ENCODE measurements around the gene COL23A1. TPM values are rescaled to one million over a fixed set of nuclear protein-coding genes. Genes with fewer than 3 reads are reported as not detected.

The COL23A1 gene
- total RNA-seq, 1 experiment from 2014 or later: 15.0 TPM

DNA sequence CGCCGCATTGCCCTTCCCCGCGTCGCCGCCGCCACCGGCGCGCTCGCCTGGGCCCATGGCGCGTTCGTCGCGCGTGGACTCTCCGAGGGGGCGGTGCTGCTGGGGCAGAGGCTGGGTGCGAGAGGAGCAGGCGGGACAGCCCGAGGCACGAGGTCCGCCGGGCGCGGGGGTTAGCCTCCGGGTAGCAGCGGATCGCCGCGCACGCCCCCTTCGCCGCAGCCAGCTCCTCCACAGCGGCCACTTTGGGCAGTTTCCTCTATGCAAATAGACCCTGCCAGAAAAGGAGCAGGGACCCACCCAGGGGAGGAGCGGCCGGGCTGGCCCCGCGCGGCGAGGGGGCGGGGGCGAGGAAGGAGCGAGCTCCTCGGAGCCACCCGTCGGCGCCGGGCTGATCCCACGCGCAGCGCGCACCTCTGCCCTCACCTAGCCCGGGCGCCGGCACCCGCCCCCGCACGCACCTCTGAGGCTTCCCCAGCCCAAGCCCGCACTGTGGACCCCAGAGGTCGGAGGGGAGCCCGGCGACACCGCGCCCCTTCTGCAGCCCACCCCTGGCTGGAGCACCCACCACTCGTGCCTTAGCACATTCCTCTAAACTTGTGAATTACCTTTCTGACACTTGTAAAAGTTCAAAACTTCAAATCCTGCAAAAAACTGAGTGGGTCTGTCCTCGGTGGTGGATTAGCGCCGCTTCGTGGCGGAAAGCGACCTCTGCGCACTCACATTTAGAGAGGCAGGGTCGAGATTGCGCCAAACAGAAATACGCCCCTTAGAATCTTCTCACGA lies at the start of gene COL23A1 (continued):
- no peak for TF ChIP-seq ATF1 (CRISPR knock-in tag; IDR thresholded peaks at IDR 0.05)
- TF ChIP-seq, protein P1, sequence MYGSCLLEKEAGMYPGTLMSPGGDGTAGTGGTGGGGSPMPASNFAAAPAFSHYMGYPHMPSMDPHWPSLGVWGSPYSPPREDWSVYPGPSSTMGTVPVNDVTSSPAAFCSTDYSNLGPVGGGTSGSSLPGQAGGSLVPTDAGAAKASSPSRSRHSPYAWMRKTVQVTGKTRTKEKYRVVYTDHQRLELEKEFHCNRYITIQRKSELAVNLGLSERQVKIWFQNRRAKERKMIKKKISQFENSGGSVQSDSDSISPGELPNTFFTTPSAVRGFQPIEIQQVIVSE (CRISPR knock-in tag; IDR thresholded peaks at IDR 0.05; ENCODE audit: borderline replicate concordance): no peak
- no peak for TF ChIP-seq IRF2 (CRISPR knock-in tag; IDR thresholded peaks at IDR 0.05; ENCODE audit: borderline replicate concordance, low read depth)
- TF ChIP-seq, protein P2, sequence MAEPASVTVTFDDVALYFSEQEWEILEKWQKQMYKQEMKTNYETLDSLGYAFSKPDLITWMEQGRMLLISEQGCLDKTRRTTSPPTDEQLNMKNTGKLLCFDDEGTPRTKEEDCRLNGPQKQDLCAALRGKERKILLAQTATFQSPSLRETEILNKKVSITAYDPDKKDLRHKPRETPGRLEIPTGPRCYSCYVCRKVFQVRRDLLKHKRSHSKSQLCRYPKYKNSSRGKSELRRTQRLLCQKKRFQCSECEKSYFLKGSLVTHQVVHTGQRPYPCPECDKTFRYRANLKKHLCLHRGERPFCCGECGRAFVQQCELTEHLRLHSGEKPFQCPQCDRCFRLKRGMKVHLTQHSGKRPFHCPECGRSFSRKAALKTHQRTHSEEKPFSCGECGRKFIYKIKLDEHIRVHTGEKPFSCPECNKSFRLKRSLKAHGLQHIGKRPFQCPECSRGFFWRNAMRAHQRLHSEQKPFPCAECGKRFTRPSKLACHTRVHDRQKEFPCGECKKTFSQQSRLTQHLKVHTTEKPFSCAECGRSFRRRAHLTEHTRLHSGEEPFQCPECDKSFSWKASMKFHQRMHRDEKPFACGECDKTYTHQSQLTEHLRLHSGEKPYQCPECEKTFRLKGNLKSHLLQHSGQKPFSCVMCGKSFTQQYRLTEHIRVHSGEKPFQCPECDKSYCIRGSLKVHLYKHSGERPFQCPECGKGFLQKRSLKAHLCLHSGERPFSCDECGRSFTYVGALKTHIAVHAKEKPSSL (CRISPR knock-in tag; conservative IDR thresholded peaks at IDR 0.05): no peak
- TF ChIP-seq ZNF138 (CRISPR knock-in tag; conservative IDR thresholded peaks at IDR 0.05): peak; percentile 20; the same call in 1 of the 2 replicates
- peak; percentile 73 for TF ChIP-seq SP1 (CRISPR knock-in tag; conservative IDR thresholded peaks at IDR 0.05)
- TF ChIP-seq, protein P3, sequence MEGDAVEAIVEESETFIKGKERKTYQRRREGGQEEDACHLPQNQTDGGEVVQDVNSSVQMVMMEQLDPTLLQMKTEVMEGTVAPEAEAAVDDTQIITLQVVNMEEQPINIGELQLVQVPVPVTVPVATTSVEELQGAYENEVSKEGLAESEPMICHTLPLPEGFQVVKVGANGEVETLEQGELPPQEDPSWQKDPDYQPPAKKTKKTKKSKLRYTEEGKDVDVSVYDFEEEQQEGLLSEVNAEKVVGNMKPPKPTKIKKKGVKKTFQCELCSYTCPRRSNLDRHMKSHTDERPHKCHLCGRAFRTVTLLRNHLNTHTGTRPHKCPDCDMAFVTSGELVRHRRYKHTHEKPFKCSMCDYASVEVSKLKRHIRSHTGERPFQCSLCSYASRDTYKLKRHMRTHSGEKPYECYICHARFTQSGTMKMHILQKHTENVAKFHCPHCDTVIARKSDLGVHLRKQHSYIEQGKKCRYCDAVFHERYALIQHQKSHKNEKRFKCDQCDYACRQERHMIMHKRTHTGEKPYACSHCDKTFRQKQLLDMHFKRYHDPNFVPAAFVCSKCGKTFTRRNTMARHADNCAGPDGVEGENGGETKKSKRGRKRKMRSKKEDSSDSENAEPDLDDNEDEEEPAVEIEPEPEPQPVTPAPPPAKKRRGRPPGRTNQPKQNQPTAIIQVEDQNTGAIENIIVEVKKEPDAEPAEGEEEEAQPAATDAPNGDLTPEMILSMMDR (IDR thresholded peaks at IDR 0.05): peak; percentile 57
- TF ChIP-seq FOXK1 (CRISPR knock-in tag; IDR thresholded peaks at IDR 0.05): no peak
- TF ChIP-seq, protein P4, sequence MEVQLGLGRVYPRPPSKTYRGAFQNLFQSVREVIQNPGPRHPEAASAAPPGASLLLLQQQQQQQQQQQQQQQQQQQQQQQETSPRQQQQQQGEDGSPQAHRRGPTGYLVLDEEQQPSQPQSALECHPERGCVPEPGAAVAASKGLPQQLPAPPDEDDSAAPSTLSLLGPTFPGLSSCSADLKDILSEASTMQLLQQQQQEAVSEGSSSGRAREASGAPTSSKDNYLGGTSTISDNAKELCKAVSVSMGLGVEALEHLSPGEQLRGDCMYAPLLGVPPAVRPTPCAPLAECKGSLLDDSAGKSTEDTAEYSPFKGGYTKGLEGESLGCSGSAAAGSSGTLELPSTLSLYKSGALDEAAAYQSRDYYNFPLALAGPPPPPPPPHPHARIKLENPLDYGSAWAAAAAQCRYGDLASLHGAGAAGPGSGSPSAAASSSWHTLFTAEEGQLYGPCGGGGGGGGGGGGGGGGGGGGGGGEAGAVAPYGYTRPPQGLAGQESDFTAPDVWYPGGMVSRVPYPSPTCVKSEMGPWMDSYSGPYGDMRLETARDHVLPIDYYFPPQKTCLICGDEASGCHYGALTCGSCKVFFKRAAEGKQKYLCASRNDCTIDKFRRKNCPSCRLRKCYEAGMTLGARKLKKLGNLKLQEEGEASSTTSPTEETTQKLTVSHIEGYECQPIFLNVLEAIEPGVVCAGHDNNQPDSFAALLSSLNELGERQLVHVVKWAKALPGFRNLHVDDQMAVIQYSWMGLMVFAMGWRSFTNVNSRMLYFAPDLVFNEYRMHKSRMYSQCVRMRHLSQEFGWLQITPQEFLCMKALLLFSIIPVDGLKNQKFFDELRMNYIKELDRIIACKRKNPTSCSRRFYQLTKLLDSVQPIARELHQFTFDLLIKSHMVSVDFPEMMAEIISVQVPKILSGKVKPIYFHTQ (CRISPR knock-in tag; IDR thresholded peaks at IDR 0.05): no peak
- TF ChIP-seq, protein P5, sequence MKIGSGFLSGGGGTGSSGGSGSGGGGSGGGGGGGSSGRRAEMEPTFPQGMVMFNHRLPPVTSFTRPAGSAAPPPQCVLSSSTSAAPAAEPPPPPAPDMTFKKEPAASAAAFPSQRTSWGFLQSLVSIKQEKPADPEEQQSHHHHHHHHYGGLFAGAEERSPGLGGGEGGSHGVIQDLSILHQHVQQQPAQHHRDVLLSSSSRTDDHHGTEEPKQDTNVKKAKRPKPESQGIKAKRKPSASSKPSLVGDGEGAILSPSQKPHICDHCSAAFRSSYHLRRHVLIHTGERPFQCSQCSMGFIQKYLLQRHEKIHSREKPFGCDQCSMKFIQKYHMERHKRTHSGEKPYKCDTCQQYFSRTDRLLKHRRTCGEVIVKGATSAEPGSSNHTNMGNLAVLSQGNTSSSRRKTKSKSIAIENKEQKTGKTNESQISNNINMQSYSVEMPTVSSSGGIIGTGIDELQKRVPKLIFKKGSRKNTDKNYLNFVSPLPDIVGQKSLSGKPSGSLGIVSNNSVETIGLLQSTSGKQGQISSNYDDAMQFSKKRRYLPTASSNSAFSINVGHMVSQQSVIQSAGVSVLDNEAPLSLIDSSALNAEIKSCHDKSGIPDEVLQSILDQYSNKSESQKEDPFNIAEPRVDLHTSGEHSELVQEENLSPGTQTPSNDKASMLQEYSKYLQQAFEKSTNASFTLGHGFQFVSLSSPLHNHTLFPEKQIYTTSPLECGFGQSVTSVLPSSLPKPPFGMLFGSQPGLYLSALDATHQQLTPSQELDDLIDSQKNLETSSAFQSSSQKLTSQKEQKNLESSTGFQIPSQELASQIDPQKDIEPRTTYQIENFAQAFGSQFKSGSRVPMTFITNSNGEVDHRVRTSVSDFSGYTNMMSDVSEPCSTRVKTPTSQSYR (CRISPR knock-in tag; IDR thresholded peaks at IDR 0.05): no peak
- no peak for TF ChIP-seq PRRX2 (CRISPR knock-in tag; IDR thresholded peaks at IDR 0.05)
- TF ChIP-seq, protein P6, sequence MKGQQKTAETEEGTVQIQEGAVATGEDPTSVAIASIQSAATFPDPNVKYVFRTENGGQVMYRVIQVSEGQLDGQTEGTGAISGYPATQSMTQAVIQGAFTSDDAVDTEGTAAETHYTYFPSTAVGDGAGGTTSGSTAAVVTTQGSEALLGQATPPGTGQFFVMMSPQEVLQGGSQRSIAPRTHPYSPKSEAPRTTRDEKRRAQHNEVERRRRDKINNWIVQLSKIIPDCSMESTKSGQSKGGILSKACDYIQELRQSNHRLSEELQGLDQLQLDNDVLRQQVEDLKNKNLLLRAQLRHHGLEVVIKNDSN (CRISPR knock-in tag; IDR thresholded peaks at IDR 0.05): no peak
- TF ChIP-seq RORB (CRISPR knock-in tag; IDR thresholded peaks at IDR 0.05): no peak
- no peak for TF ChIP-seq NR1H2 (CRISPR knock-in tag; IDR thresholded peaks at IDR 0.05)
- TF ChIP-seq CREM (CRISPR knock-in tag; IDR thresholded peaks at IDR 0.05): peak; percentile 69; the same call in 1 of the 2 replicates
- TF ChIP-seq, protein P7, sequence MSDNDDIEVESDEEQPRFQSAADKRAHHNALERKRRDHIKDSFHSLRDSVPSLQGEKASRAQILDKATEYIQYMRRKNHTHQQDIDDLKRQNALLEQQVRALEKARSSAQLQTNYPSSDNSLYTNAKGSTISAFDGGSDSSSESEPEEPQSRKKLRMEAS (CRISPR knock-in tag; IDR thresholded peaks at IDR 0.05): peak; percentile 66; the same call in 1 of the 2 replicates
- TF ChIP-seq ZNF671 (CRISPR knock-in tag; IDR thresholded peaks at IDR 0.05): no peak
- no peak for TF ChIP-seq MYBL2 (CRISPR knock-in tag; IDR thresholded peaks at IDR 0.05)
- 0 out of 2 replicates have a peak, but pooled peaks have one; percentile 51 for TF ChIP-seq NFE2L1 (CRISPR knock-in tag; IDR thresholded peaks at IDR 0.05)
- TF ChIP-seq ZBTB21 (CRISPR knock-in tag; IDR thresholded peaks at IDR 0.05; ENCODE audit: borderline replicate concordance): no peak
- TF ChIP-seq, protein P8, sequence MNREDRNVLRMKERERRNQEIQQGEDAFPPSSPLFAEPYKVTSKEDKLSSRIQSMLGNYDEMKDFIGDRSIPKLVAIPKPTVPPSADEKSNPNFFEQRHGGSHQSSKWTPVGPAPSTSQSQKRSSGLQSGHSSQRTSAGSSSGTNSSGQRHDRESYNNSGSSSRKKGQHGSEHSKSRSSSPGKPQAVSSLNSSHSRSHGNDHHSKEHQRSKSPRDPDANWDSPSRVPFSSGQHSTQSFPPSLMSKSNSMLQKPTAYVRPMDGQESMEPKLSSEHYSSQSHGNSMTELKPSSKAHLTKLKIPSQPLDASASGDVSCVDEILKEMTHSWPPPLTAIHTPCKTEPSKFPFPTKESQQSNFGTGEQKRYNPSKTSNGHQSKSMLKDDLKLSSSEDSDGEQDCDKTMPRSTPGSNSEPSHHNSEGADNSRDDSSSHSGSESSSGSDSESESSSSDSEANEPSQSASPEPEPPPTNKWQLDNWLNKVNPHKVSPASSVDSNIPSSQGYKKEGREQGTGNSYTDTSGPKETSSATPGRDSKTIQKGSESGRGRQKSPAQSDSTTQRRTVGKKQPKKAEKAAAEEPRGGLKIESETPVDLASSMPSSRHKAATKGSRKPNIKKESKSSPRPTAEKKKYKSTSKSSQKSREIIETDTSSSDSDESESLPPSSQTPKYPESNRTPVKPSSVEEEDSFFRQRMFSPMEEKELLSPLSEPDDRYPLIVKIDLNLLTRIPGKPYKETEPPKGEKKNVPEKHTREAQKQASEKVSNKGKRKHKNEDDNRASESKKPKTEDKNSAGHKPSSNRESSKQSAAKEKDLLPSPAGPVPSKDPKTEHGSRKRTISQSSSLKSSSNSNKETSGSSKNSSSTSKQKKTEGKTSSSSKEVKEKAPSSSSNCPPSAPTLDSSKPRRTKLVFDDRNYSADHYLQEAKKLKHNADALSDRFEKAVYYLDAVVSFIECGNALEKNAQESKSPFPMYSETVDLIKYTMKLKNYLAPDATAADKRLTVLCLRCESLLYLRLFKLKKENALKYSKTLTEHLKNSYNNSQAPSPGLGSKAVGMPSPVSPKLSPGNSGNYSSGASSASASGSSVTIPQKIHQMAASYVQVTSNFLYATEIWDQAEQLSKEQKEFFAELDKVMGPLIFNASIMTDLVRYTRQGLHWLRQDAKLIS (CRISPR knock-in tag; IDR thresholded peaks at IDR 0.05; ENCODE audit: borderline replicate concordance): no peak
- TF ChIP-seq, protein P9, sequence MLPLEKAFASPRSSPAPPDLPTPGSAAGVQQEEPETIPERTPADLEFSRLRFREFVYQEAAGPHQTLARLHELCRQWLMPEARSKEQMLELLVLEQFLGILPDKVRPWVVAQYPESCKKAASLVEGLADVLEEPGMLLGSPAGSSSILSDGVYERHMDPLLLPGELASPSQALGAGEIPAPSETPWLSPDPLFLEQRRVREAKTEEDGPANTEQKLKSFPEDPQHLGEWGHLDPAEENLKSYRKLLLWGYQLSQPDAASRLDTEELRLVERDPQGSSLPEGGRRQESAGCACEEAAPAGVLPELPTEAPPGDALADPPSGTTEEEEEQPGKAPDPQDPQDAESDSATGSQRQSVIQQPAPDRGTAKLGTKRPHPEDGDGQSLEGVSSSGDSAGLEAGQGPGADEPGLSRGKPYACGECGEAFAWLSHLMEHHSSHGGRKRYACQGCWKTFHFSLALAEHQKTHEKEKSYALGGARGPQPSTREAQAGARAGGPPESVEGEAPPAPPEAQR (CRISPR knock-in tag; IDR thresholded peaks at IDR 0.05): no peak
